GM12878 (cell line): ENCODE data around the gene DNAH11. TPM values are rescaled to one million over a fixed set of nuclear protein-coding genes. Genes with fewer than 3 reads are reported as not detected.

Experiments
- ATAC-seq: fragments of 200-7000 bp; cut with Tn5 transposase; 3 replicates; pipeline ENCODE4 v1.9.1; 2020; ENCODE audit warnings: mild to moderate bottlenecking, moderate library complexity
- BruUV-seq: library from RNA; stranded (reverse); fragments of 400-500 nt; replicated peaks from 2 replicates; lab custom pipeline; 2021; lab: Mats Ljungman, UMichigan
- CTCF ChIA-PET: fragments of 300-600 bp; sonication (Branson Sonifier 250); formaldehyde crosslinking; extraction: SDS; loops from one replicate; lab custom pipeline; 2021; ENCODE audit warnings: inconsistent platforms; lab: Yijun Ruan, JAX
- POLR2A ChIA-PET: fragments of 350-600 bp; formaldehyde crosslinking; extraction: SDS; loops from one replicate; lab custom pipeline; 2021; ENCODE audit warnings: inconsistent platforms; lab: Charles Lee
- RAD21 ChIA-PET: fragments of 300-600 bp; sonication (Branson Sonifier 250); formaldehyde crosslinking; loops from one replicate; lab custom pipeline; 2023; ENCODE audit warnings: antibody characterized with exemption; ENCODE audit not compliant: unreplicated experiment; lab: Charles Lee
- SMC1A ChIA-PET: fragments of 300-600 bp; sonication (Branson Sonifier 250); formaldehyde crosslinking; loops from one replicate; lab custom pipeline; 2023; ENCODE audit not compliant: unreplicated experiment, uncharacterized antibody; lab: Charles Lee
- DNase-seq: peaks from one replicate; pipeline ENCODE4 v3.0.0-alpha.2; 2011; ENCODE audit warnings: low read depth, low spot score
- FAIRE-seq: peaks from 3 replicates; lab custom pipeline; 2011; peaks lifted over from hg19 to GRCh38; lab: Jason Lieb, UNC
- H2AFZ ChIP-seq: 2 replicates; pipeline ENCODE4 v1.6.0; 2011; ENCODE audit warnings: low read depth, low read length, control low read depth; ENCODE audit not compliant: control insufficient read depth
- H3K27ac ChIP-seq: 2 replicates; pipeline ENCODE4 v1.5.1; 2011; ENCODE audit warnings: control low read depth; ENCODE audit not compliant: control insufficient read depth, insufficient read depth
- H3K27me3 ChIP-seq, 2 experiments: replicated peaks in 1 of 2; 2 replicates each; pipeline versions ENCODE4 v1.6.0 to v1.6.1; 2011; ENCODE audit warnings: low read length in 1 of 2; ENCODE audit not compliant: control insufficient read depth in 2 of 2, insufficient read depth in 2 of 2
- H3K36me3 ChIP-seq, 2 experiments: 2 replicates each; pipeline ENCODE4 v1.5.1; 2011; ENCODE audit warnings: low read length in 1 of 2; ENCODE audit not compliant: control insufficient read depth in 2 of 2, insufficient read depth in 2 of 2
- H3K4me1 ChIP-seq: 2 replicates; pipeline ENCODE4 v1.6.1; 2011; ENCODE audit warnings: mild to moderate bottlenecking, low read length, moderate library complexity, mixed read lengths; ENCODE audit not compliant: control insufficient read depth, insufficient read depth
- H3K4me2 ChIP-seq: 2 replicates; pipeline ENCODE4 v1.6.0; 2011; ENCODE audit warnings: control low read depth; ENCODE audit not compliant: control insufficient read depth, insufficient read depth
- H3K4me3 ChIP-seq: fragments of 200-600 bp; sonication (generic); 2 replicates; pipeline ENCODE4 v1.5.1; 2016
- H3K79me2 ChIP-seq: 2 replicates; pipeline ENCODE4 v1.6.0; 2011; ENCODE audit warnings: low read length; ENCODE audit not compliant: control insufficient read depth, insufficient read depth
- H3K9ac ChIP-seq: 2 replicates; pipeline ENCODE4 v1.8.0; 2011; ENCODE audit warnings: low read length, control low read depth, mixed read lengths; ENCODE audit not compliant: control insufficient read depth, insufficient read depth
- H3K9me3 ChIP-seq: replicated peaks from 3 replicates; pipeline ENCODE4 v1.5.1; 2011; ENCODE audit warnings: mild to moderate bottlenecking, low read length; ENCODE audit not compliant: control insufficient read depth, insufficient read depth
- H4K20me1 ChIP-seq: 2 replicates; pipeline ENCODE4 v1.6.0; 2011; ENCODE audit not compliant: control insufficient read depth, insufficient read depth
- ASH2L ChIP-seq: fragments of 300-600, 200-600 bp; sonication (generic); IDR thresholded peaks from 2 replicates; pipeline ENCODE4 v1.6.1; 2017; ENCODE audit warnings: low read depth, mild to moderate bottlenecking, borderline replicate concordance
- BHLHE40 ChIP-seq, 2 experiments: fragments of 450-650 bp in 1 of 2; IDR thresholded peaks; 2 replicates each; pipeline ENCODE4 v1.6.1; 2011 to 2017; ENCODE audit warnings: low read depth in 2 of 2, borderline replicate concordance in 1 of 2, improper control_type of control experiment in 1 of 2, low read length in 1 of 2, mild to moderate bottlenecking in 1 of 2
- BRCA1 ChIP-seq: IDR thresholded peaks from 2 replicates; pipeline ENCODE4 v1.6.1; 2011; ENCODE audit warnings: low read depth, low read length, improper control_type of control experiment
- HDAC2 ChIP-seq: fragments of 200-600 bp; sonication (generic); IDR thresholded peaks from 2 replicates; pipeline ENCODE4 v1.6.1; 2017
- IRF5 ChIP-seq: fragments of 450-650 bp; IDR thresholded peaks from 2 replicates; pipeline ENCODE4 v1.6.1; 2017; ENCODE audit warnings: borderline replicate concordance
- MAX ChIP-seq: IDR thresholded peaks from 2 replicates; pipeline ENCODE4 v1.6.1; 2012; ENCODE audit warnings: low read depth, low read length, improper control_type of control experiment
- NKRF ChIP-seq: fragments of 450-650 bp; conservative IDR thresholded peaks from 2 replicates; pipeline ENCODE4 v1.6.1; 2017; ENCODE audit warnings: mild to moderate bottlenecking, moderate library complexity
- POLR2A ChIP-seq: IDR thresholded peaks from 2 replicates; pipeline ENCODE4 v1.6.1; 2011; ENCODE audit warnings: low read depth, mild to moderate bottlenecking, low read length
- RELA ChIP-seq: fragments of 450-650 bp; IDR thresholded peaks from 2 replicates; pipeline ENCODE4 v1.8.0; 2014; ENCODE audit warnings: borderline replicate concordance; ENCODE audit not compliant: partially characterized antibody
- TAF1 ChIP-seq: IDR thresholded peaks from 2 replicates; pipeline ENCODE4 v1.6.1; 2011; ENCODE audit warnings: mild to moderate bottlenecking, low read depth, low read length, borderline replicate concordance
- ZBTB4 ChIP-seq: fragments of 450-650 bp; formaldehyde crosslinking; IDR thresholded peaks from 2 replicates; pipeline ENCODE4 v1.4.0; 2022; ENCODE audit warnings: mild to moderate bottlenecking, moderate library complexity
- ZNF24 ChIP-seq: fragments of 450-650 bp; IDR thresholded peaks from 2 replicates; pipeline ENCODE4 v1.6.1; 2017; ENCODE audit warnings: antibody characterized with exemption, mild to moderate bottlenecking
- WGBS: methylation state at CpG from one replicate; pipeline ENCODE4 v1.1.6; 2016; ENCODE audit warnings: low lambda C conversion rate; ENCODE audit not compliant: insufficient replicate concordance, insufficient coverage; ENCODE audit errors: missing lambda C conversion rate; 5-methylcytosine and 5-hydroxymethylcytosine counted together
- in situ Hi-C: fragments of 300-500 bp; cut with MboI; formaldehyde crosslinking; loops from 9 replicates; pipeline ENCODE4 v1.14.3; 2018; ENCODE audit warnings: mixed read lengths
- intact Hi-C: fragments of 100-400 bp; cut with micrococcal nuclease; formaldehyde crosslinking; loops from one replicate; pipeline ENCODE4 v1.14.2; 2022; ENCODE audit not compliant: unreplicated experiment
- polyA plus RNA-seq, 11 experiments: library from polyadenylated mRNA; depleted of rRNA in 4 of 11; unstranded in 6 of 11; stranded (reverse) in 5 of 11; fragments of >200 nt; fragmentation: Nextera tagmentation in 4 of 11; fragmentation: Illumina TruSeq in 1 of 11; extraction: Ambion mirVana in 4 of 11; extraction: Trizol in 1 of 11; gene quantifications; 1 replicate in 1 of 11; 2 replicates in 10 of 11; pipeline versions ENCODE4 v1.2.1 to v1.2.3, GENCODE V29; 2011 to 2016; ENCODE audit warnings: inconsistent platforms in 2 of 11, missing spikeins in 2 of 11, low read depth in 1 of 11
- total RNA-seq, 4 experiments: library from RNA; depleted of rRNA in 3 of 4; stranded (reverse); fragments of >200 nt in 3 of 4; fragmentation: Illumina TruSeq in 1 of 4; extraction: Trizol in 1 of 4; gene quantifications; 2 replicates each; pipeline versions ENCODE4 v1.2.1 to v1.2.3, GENCODE V29; 2013 to 2021

Gene DNAH11
- total and polyA plus RNA-seq, 10 of the 15 experiments (the other 5 are each of a cell fraction or from before 2014, with no cell fraction given) = 0.03 to 0.56 (median 0.10) TPM

- DNase-seq = no peak
- in situ Hi-C loops = no loop called here
- TF ChIP-seq NKRF (no peak), ZNF24 (no peak), ZBTB4 (CRISPR knock-in tag) (no peak), POLR2A (no peak), MAX (no peak), HDAC2 (no peak), BHLHE40 (IDR thresholded peaks at IDR 0.05; ENCODE audit: borderline replicate concordance in 1 of 2, low read depth in 2 of 2, low read length in 1 of 2) (no peak), RELA (no peak), ASH2L (no peak), IRF5 (no peak), TAF1 (no peak), BRCA1 (no peak)
Measured at GRCh38 chr7:21605008-21605585, 62.3 kb downstream of the DNAH11 start.

More at GRCh38 chr7:21605008-21605585, 62.3 kb downstream of the DNAH11 start:
- RAD21 ChIA-PET = interaction anchor here (1.2 kb wide), 1 partner anchor 26 kb away, joined by 3 read pairs; no protein-coding TSS in a partner anchor
- Histone ChIP-seq H3K4me2 (no peak overlapping the region), H3K36me3 (no peaks in the 10 kb centered on the region), H3K9ac (no peak overlapping the region), H3K4me1 (peaks cover 3% of the 10 kb centered on the region; the same call in 1 of the 2 replicates), H3K4me3 (no peak overlapping the region), H3K9me3 (no peaks in the 10 kb centered on the region; the same call in 2 of the 3 replicates), H3K79me2 (no peaks in the 10 kb centered on the region), H2AFZ (no peak overlapping the region), H4K20me1 (no peaks in the 10 kb centered on the region), H3K27ac (no peak overlapping the region), H3K27me3 (no peaks in the 10 kb centered on the region; a peak in 1 of 4 replicates)
- no peak for FAIRE-seq
- POLR2A ChIA-PET = no interaction called here
- ATAC-seq = no peak
- SMC1A ChIA-PET = interaction anchor here (0.9 to 2.3 kb wide), 2 partner anchors 18 to 34 kb away, joined by 3 to 8 read pairs; no protein-coding TSS in a partner anchor
- BruUV-seq = no TSS peak
- 28% methylated on average over 3 of the region's 3 CpGs for WGBS
- CTCF ChIA-PET = no interaction called here
- intact Hi-C loops = no loop called here
